HL-60 (cell line): ENCODE data around the gene TNFAIP8L3.

Experiments used
- DNase-seq, 2 experiments: peaks; one replicate each; pipeline ENCODE4 v3.0.0-alpha.2; 2010 to 2020; ENCODE audit warnings: low read depth in 1 of 2, low spot score in 1 of 2
- H3K27ac ChIP-seq: fragments of 250-450 bp; sonication (Bioruptor Pico); replicated peaks from 2 replicates; pipeline ENCODE4 v1.5.1; 2020; ENCODE audit warnings: mild to moderate bottlenecking, moderate library complexity
- H3K27me3 ChIP-seq: fragments of 250-450 bp; sonication (Bioruptor Pico); 2 replicates; pipeline ENCODE4 v1.5.1; 2021; ENCODE audit warnings: mild to moderate bottlenecking, moderate library complexity; ENCODE audit not compliant: insufficient read depth, poor library complexity, severe bottlenecking
- H3K4me3 ChIP-seq: replicated peaks from 2 replicates; pipeline ENCODE4 v1.5.1; 2011; ENCODE audit warnings: mild to moderate bottlenecking, control low read depth, low read length; ENCODE audit not compliant: insufficient read depth
- CTCF ChIP-seq: IDR thresholded peaks from one replicate; pipeline ENCODE4 v1.5.1; 2011; ENCODE audit warnings: low read length, control low read depth, inconsistent platforms; ENCODE audit not compliant: insufficient read depth
- GABPA ChIP-seq: IDR thresholded peaks from 2 replicates; pipeline ENCODE4 v1.6.1; 2012; ENCODE audit warnings: low read depth
- POLR2AphosphoS5 ChIP-seq: IDR thresholded peaks from 2 replicates; pipeline ENCODE4 v1.6.1; 2012; ENCODE audit warnings: low read depth
- REST ChIP-seq: IDR thresholded peaks from 2 replicates; pipeline ENCODE4 v1.6.1; 2012; ENCODE audit warnings: low read depth; ENCODE audit not compliant: insufficient replicate concordance
- SPI1 ChIP-seq: IDR thresholded peaks from 2 replicates; pipeline ENCODE4 v1.6.1; 2012; ENCODE audit warnings: low read depth, mild to moderate bottlenecking, borderline replicate concordance

The TNFAIP8L3 gene

GRCh38 chr15:51105430-51106016, 10.8 kb upstream of the TNFAIP8L3 start:
- Histone ChIP-seq H3K27ac (no peak overlapping the region), H3K27me3 (no peaks in the 10 kb centered on the region), H3K4me3 (no peak overlapping the region)
- TF ChIP-seq CTCF (no peak), POLR2AphosphoS5 (no peak)
- DNase-seq: no peak

- Histone ChIP-seq H3K27me3 (no peaks in the 10 kb centered on the region), H3K27ac (no peak overlapping the region), H3K4me3 (no peak overlapping the region)
- DNase-seq: no peak
- TF ChIP-seq REST: no peak
- no peak for TF ChIP-seq SPI1
- no peak for TF ChIP-seq POLR2AphosphoS5
- TF ChIP-seq CTCF: no peak
- no peak for TF ChIP-seq GABPA
These were observed 9.8 kb upstream of the TNFAIP8L3 start for GRCh38 chr15:51104512-51104911.

GRCh38 chr15:51103330-51103729, 8.6 kb upstream of the TNFAIP8L3 start:
- Histone ChIP-seq H3K4me3 (no peak overlapping the region), H3K27ac (no peak overlapping the region), H3K27me3 (no peaks in the 10 kb centered on the region)
- DNase-seq: no peak
- TF ChIP-seq POLR2AphosphoS5 (no peak), CTCF (no peak), SPI1 (no peak), REST (no peak), GABPA (no peak)

GRCh38 chr15:51100785-51101489, 6.2 kb upstream of the TNFAIP8L3 start:
- H3K27me3 ChIP-seq: peaks cover 7% of the 10 kb centered on the region
- DNase-seq: no peak
- H3K4me3 ChIP-seq: no peak overlapping the region
- TF ChIP-seq GABPA: no peak
- TF ChIP-seq POLR2AphosphoS5: no peak
- TF ChIP-seq SPI1: no peak
- TF ChIP-seq CTCF: no peak
- no peak for TF ChIP-seq REST
- no peak overlapping the region for H3K27ac ChIP-seq
